HepG2 (cell line): ENCODE data around the gene CEP44. TPM values are rescaled to one million over a fixed set of nuclear protein-coding genes. Genes with fewer than 3 reads are reported as not detected.

ENCODE experiments used
- ATAC-seq: fragments of 200-7000 bp; cut with Tn5 transposase; 3 replicates; pipeline ENCODE4 v1.9.1; 2020; ENCODE audit warnings: mild to moderate bottlenecking, moderate library complexity
- BruUV-seq: library from RNA; stranded (reverse); fragments of 400-500 nt; replicated peaks from 2 replicates; lab custom pipeline; 2021; lab: Mats Ljungman, UMichigan
- CTCF ChIA-PET: fragments of 300-600 bp; formaldehyde crosslinking; extraction: SDS; loops from one replicate; lab custom pipeline; 2021; ENCODE audit warnings: low total read pairs, inconsistent platforms, low intra/inter-chr PET ratio; lab: Yijun Ruan, JAX
- POLR2A ChIA-PET: fragments of 350-600 bp; sonication (Branson Sonifier 250); formaldehyde crosslinking; loops from one replicate; lab custom pipeline; 2020; ENCODE audit warnings: antibody characterized with exemption, inconsistent platforms; lab: Yijun Ruan, JAX
- DNase-seq: peaks from one replicate; pipeline ENCODE4 v3.0.0-alpha.2; 2015; ENCODE audit warnings: low spot score
- FAIRE-seq: peaks from 3 replicates; lab custom pipeline; 2011; peaks lifted over from hg19 to GRCh38; lab: Jason Lieb, UNC
- H2AFZ ChIP-seq: one replicate; pipeline ENCODE4 v1.6.1; 2011; ENCODE audit warnings: low read length, inconsistent platforms
- H3K27ac ChIP-seq: fragments of 300-600 bp; 3 replicates; pipeline ENCODE4 v1.8.0; 2011; ENCODE audit warnings: mixed run types, mild to moderate bottlenecking, mixed read lengths, low read length, inconsistent platforms; ENCODE audit not compliant: insufficient read depth; ENCODE audit errors: extremely low read length
- H3K27me3 ChIP-seq, 2 experiments: fragments of 200-600 bp in 1 of 2; 2 replicates in 1 of 2; 3 replicates in 1 of 2; pipeline versions ENCODE4 v1.6.0 to v1.8.0; 2011; ENCODE audit warnings: low read length in 2 of 2, mild to moderate bottlenecking in 2 of 2, moderate library complexity in 2 of 2, inconsistent platforms in 1 of 2; ENCODE audit not compliant: insufficient read depth in 2 of 2, control insufficient read depth in 1 of 2
- H3K36me3 ChIP-seq, 2 experiments: fragments of 200-600 bp in 1 of 2; replicated peaks in 1 of 2; 2 replicates in 1 of 2; 3 replicates in 1 of 2; pipeline versions ENCODE4 v1.5.1 to v1.8.0; 2011; ENCODE audit warnings: low read length in 2 of 2, inconsistent platforms in 1 of 2; ENCODE audit not compliant: insufficient read depth in 2 of 2, control insufficient read depth in 1 of 2
- H3K4me1 ChIP-seq: 2 replicates; pipeline ENCODE4 v1.5.1; 2012; ENCODE audit warnings: low read length, inconsistent platforms; ENCODE audit not compliant: insufficient read depth
- H3K4me2 ChIP-seq: 2 replicates; pipeline ENCODE4 v1.6.0; 2011; ENCODE audit warnings: low read depth, low read length, inconsistent platforms
- H3K4me3 ChIP-seq, 3 experiments: fragments of 200-600 bp in 1 of 3; sonication (generic), shearing (Covaris generic) in 1 of 3; replicated peaks in 1 of 3; 2 replicates each; pipeline ENCODE4 v1.5.1; 2011 to 2016; ENCODE audit warnings: low read length in 3 of 3, inconsistent platforms in 2 of 3, low read depth in 2 of 3, mild to moderate bottlenecking in 2 of 3, control low read depth in 1 of 3, mixed read lengths in 1 of 3; ENCODE audit not compliant: insufficient read depth in 1 of 3
- H3K79me2 ChIP-seq: one replicate; pipeline ENCODE4 v1.6.1; 2011; ENCODE audit warnings: low read length, inconsistent platforms; ENCODE audit not compliant: insufficient read depth
- H3K9ac ChIP-seq: 2 replicates; pipeline ENCODE4 v1.6.0; 2011; ENCODE audit warnings: mild to moderate bottlenecking, low read depth, low read length, inconsistent platforms; ENCODE audit not compliant: insufficient read depth
- H3K9me3 ChIP-seq: 2 replicates; pipeline ENCODE4 v1.5.1; 2012; ENCODE audit warnings: mild to moderate bottlenecking, low read length
- H4K20me1 ChIP-seq: 2 replicates; pipeline ENCODE4 v1.6.0; 2011; ENCODE audit warnings: inconsistent platforms, mild to moderate bottlenecking, low read length, moderate library complexity; ENCODE audit not compliant: insufficient read depth
- MAFF ChIP-seq: IDR thresholded peaks from 2 replicates; pipeline ENCODE4 v1.6.1; 2011; ENCODE audit warnings: low read depth, low read length, improper control_type of control experiment
- MAFK ChIP-seq, 2 experiments: IDR thresholded peaks in 1 of 2; conservative IDR thresholded peaks in 1 of 2; 2 replicates each; pipeline ENCODE4 v1.6.1; 2011; ENCODE audit warnings: improper control_type of control experiment in 2 of 2, low read length in 2 of 2
- ZNF574 ChIP-seq: sonication (generic); formaldehyde crosslinking; IDR thresholded peaks from 2 replicates; pipeline ENCODE4 v1.4.0; 2020; ENCODE audit warnings: missing genetic modification reagents
- WGBS: methylation state at CpG from one replicate; pipeline ENCODE4 v1.1.6; 2017; ENCODE audit warnings: low lambda C conversion rate; 5-methylcytosine and 5-hydroxymethylcytosine counted together
- in situ Hi-C: cut with HindIII; loops from 2 replicates; pipeline ENCODE4 v1.10.0; 2017; ENCODE audit warnings: low pct_unique_long_range_greater_than_20kb; ENCODE audit not compliant: extremely low pct_ligation_motif_present
- intact Hi-C: fragments of 100-400 bp; cut with micrococcal nuclease; formaldehyde crosslinking; loops from one replicate; pipeline ENCODE4 v1.10.0; 2022; ENCODE audit not compliant: unreplicated experiment
- polyA plus RNA-seq, 8 experiments: library from polyadenylated mRNA; depleted of rRNA in 3 of 8; stranded (reverse) in 7 of 8; unstranded in 1 of 8; fragments of >200 nt; fragmentation: Illumina TruSeq in 4 of 8; extraction: Trizol in 4 of 8; gene quantifications; 2 replicates each; pipeline versions ENCODE4 v1.2.1 to v1.2.3, GENCODE V29; 2011 to 2016; ENCODE audit warnings: low read depth in 4 of 8, missing spikeins in 1 of 8, mixed read lengths in 1 of 8; ENCODE audit not compliant: insufficient read depth in 1 of 8
- total RNA-seq, 5 experiments: library from RNA; depleted of rRNA; stranded (reverse); fragments of >200 nt; fragmentation: Illumina TruSeq; extraction: Trizol; gene quantifications; 2 replicates each; pipeline ENCODE4 v1.2.3, GENCODE V29; 2016; ENCODE audit warnings: low read depth in 1 of 5
- TF ChIP-seq, protein P1 (sequence below): sonication (generic); formaldehyde crosslinking; IDR thresholded peaks from 2 replicates; pipeline ENCODE4 v1.8.0; 2022; ENCODE audit warnings: mild to moderate bottlenecking, missing genetic modification reagents, moderate library complexity

CEP44 gene
- total and polyA plus RNA-seq, 2 of the 13 experiments (the other 11 are each of a cell fraction or from before 2014, with no cell fraction given), result 5.5 to 11.9 TPM

- TF ChIP-seq, protein P1, sequence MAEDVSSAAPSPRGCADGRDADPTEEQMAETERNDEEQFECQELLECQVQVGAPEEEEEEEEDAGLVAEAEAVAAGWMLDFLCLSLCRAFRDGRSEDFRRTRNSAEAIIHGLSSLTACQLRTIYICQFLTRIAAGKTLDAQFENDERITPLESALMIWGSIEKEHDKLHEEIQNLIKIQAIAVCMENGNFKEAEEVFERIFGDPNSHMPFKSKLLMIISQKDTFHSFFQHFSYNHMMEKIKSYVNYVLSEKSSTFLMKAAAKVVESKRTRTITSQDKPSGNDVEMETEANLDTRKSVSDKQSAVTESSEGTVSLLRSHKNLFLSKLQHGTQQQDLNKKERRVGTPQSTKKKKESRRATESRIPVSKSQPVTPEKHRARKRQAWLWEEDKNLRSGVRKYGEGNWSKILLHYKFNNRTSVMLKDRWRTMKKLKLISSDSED (CRISPR knock-in tag), result no peak
Measured at GRCh38 chr4:174314274-174314673, 30.6 kb downstream of the CEP44 start (continued).

- in situ Hi-C loops (no loop called here), intact Hi-C loops (no loop called here)
- no peaks in the 10 kb centered on the region for H3K27me3 ChIP-seq
- POLR2A ChIA-PET, result no interaction called here
- H3K4me3 ChIP-seq, result no peak overlapping the region
- H3K9ac ChIP-seq, result no peak overlapping the region
- FAIRE-seq (no peak), DNase-seq (no peak), ATAC-seq (no peak)
- no peak overlapping the region for H2AFZ ChIP-seq
- H4K20me1 ChIP-seq, result no peaks in the 10 kb centered on the region
- no peak overlapping the region for H3K4me2 ChIP-seq
- WGBS, result 83% methylated on average over 3 of the region's 3 CpGs
- peak; percentile 7 to 34; a peak in 1 of 4 replicates for TF ChIP-seq MAFK (conservative IDR thresholded peaks at IDR 0.05 in 1 of 2, IDR thresholded peaks at IDR 0.05 in 1 of 2; ENCODE audit: low read length in 2 of 2)
- TF ChIP-seq ZNF574 (CRISPR knock-in tag), result no peak
- TF ChIP-seq MAFF, result 0 out of 2 replicates have a peak, but pooled peaks have one; percentile 27
- CTCF ChIA-PET, result no interaction called here
- no peaks in the 10 kb centered on the region for H3K79me2 ChIP-seq
- no TSS peak for BruUV-seq
- no peaks in the 10 kb centered on the region for H3K9me3 ChIP-seq
- no peaks in the 10 kb centered on the region for H3K4me1 ChIP-seq
- no peak overlapping the region for H3K27ac ChIP-seq
- H3K36me3 ChIP-seq, result peaks cover 3% of the 10 kb centered on the region in 2 experiments; a peak in 3 of 5 replicates
Measured at GRCh38 chr4:174314770-174315169, 31.1 kb downstream of the CEP44 start.
